Prostate gland (tissue), 2 donors: Measurements from ENCODE around the gene SMO.

Source experiments
- POLR2A ChIP-seq: fragments of 450-650 bp; IDR thresholded peaks from one replicate; pipeline ENCODE4 v1.6.1; 2016; ENCODE audit warnings: antibody characterized with exemption, mild to moderate bottlenecking
- POLR2AphosphoS5 ChIP-seq: sonication (generic); formaldehyde crosslinking; IDR thresholded peaks from one replicate; pipeline ENCODE4 v1.6.1; 2017; ENCODE audit warnings: antibody characterized with exemption
- TF ChIP-seq, protein P1 (sequence below), 4 experiments: fragments of 200-600 bp in 2 of 4; fragments of 450-650 bp in 2 of 4; sonication (generic) in 2 of 4; IDR thresholded peaks; 1 replicate in 3 of 4; 2 replicates in 1 of 4; pipeline ENCODE4 v1.5.1; 2016 to 2019; ENCODE audit warnings: antibody characterized with exemption in 4 of 4, mild to moderate bottlenecking in 2 of 4, moderate library complexity in 2 of 4

DNA sequence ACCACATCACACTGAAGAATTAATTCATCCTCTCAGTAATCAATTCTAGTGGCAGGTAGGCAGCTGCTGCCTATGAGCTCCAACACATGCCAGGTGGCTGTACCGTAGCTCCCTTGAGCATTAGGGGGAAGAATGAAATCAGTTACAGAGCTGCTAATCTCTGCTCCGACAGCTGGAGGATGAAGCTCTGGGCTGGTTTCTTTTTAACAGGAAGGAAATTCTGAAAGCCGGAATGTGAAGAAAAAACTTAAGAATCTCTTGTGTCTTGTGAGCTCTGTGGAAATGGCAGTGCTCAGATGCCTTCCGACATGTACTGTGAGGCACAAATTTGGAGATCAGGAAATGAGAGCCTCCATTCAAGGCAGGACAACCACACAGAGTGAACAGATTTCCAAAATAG lies 33.6 kb downstream of the SMO start:
- TF ChIP-seq, protein P1, sequence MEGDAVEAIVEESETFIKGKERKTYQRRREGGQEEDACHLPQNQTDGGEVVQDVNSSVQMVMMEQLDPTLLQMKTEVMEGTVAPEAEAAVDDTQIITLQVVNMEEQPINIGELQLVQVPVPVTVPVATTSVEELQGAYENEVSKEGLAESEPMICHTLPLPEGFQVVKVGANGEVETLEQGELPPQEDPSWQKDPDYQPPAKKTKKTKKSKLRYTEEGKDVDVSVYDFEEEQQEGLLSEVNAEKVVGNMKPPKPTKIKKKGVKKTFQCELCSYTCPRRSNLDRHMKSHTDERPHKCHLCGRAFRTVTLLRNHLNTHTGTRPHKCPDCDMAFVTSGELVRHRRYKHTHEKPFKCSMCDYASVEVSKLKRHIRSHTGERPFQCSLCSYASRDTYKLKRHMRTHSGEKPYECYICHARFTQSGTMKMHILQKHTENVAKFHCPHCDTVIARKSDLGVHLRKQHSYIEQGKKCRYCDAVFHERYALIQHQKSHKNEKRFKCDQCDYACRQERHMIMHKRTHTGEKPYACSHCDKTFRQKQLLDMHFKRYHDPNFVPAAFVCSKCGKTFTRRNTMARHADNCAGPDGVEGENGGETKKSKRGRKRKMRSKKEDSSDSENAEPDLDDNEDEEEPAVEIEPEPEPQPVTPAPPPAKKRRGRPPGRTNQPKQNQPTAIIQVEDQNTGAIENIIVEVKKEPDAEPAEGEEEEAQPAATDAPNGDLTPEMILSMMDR (IDR thresholded peaks at IDR 0.05) = no peak
- TF ChIP-seq POLR2A (no peak), POLR2AphosphoS5 (no peak)
